IPS-18c (cell line): ENCODE results near the gene VWA1.
"Not testable (repeated sequence)": the region's sequence is repeated elsewhere in the genome, so short reads cannot be mapped to it uniquely, and the experiment has no call there.

ENCODE experiments used
- H3K4me3 ChIP-seq: 2 replicates; pipeline ENCODE4 v1.7.0; 2013; ENCODE audit warnings: low read depth, mild to moderate bottlenecking, low read length, moderate library complexity; ENCODE audit not compliant: insufficient read depth
- H3K9me3 ChIP-seq: one replicate; pipeline ENCODE4 v1.6.1; 2013; ENCODE audit warnings: mild to moderate bottlenecking, low read length, moderate library complexity; ENCODE audit not compliant: control insufficient read depth, insufficient read depth

VWA1 gene

DNA sequence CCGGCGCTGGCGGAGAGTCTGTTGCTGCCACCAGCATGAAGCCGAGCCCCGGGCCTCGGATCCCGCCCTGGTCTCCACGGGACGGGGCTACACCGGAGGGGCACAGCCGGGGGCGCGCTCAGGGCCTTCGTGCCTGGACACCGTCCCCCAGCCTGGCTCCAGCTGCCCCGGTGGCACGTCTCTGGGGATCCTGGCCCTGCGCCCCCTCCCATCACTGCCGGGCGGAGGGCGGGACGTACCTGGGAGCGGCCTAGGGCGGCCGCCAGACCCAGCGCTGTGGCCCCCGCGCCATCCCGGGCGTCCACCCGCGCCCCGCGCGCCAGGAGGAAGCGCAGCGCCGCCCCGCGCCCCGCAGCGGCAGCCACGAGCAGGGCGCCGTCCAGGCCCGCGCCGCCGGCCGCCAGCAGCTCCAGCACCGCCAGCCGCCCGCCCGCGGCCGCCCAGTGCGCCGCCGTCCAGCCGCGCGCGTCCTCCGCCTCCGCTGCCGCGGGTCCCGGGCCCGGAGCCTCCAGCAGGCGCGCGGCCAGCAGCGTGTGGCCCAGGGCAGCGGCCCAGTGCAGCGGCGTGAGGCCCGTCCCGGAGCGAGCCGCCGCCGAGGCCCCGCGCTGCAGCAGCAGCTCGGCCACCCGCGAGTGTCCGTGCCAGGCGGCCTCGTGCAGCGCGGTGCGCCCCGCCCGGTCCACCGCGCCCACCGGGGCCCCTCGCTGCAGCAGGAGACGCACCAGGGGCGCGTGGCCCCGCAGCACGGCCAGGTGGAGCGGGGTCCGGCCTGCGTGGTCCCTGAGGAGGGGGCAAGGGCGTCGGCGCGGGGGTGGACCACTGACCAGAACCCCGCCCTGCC is 15.5 kb upstream of the VWA1 start:
- Histone ChIP-seq H3K9me3 (no peaks in the 10 kb centered on the region), H3K4me3 (no peak overlapping the region)

DNA sequence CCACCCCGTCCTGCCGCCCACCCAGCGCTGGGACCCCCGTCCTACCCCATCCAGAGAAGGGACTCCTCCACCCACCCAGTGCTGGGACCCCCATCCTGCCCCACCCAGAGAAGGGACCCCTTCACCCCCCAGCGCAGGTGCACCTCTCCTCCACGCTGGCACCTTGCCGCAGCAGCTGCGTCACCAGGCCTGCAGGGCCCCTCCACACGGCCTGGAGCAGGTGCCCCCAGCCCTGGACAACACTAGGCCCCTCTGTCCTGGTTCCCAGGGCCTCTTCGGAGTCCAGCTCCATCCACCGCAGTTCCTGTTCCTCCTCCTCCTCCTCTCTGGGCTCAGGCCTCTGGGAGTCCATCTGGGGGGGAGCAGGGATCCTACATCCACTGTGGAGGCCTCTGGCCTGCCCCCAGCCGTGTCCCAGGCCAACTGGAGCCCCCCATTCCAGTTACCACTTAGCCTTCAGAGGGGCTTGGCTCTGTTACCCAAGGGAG is 14.8 kb upstream of the VWA1 start:
- Histone ChIP-seq H3K4me3 (no peak overlapping the region), H3K9me3 (no peaks in the 10 kb centered on the region)

DNA sequence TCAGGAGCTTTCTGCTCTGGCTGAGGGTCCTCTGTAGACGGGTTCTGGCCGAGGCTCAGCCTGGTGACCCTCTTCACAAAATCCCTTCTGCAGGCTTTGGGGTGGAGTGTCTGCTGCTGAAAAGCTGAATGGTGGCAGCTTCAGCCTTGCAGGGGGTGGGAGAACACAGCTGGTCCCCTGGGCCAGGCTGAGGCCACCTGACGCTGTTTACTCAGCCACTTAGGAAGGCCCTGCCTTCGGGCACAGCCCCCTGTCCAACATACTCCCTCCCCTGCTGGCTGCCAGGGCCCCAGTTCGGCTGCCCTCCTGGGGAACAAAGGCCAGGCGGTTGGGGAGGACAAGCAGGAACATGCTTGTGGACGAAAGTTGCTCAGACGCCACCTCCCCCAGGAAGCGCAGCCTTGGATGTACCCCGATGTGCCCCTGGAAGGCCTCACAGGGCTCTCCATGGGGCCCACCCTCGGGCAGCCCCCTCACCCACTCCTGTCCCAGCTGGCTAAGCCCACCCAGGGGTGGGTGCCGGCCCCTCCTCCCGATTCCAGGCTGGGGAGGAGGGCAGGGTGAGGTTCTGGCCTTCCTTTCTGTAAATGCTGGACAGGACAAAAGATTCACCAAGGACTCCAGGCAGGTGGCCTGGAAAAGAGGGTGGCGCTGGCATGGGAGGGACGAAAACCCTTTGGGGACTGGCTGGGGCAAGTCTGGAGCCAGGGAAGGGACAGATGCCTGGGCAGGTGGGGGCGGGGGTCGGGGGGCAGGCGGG is 14.2 kb upstream of the VWA1 start, which contains the start of gene ANKRD65:
ANKRD65 (minus strand) TSS at position 130 of the 760 bp plus-strand sequence. CDS start 271 bp downstream, outside the sequence.
- Histone ChIP-seq H3K4me3 (no peak within 1 kb of the TSS), H3K9me3 (no peaks in the 10 kb centered on the region)

DNA sequence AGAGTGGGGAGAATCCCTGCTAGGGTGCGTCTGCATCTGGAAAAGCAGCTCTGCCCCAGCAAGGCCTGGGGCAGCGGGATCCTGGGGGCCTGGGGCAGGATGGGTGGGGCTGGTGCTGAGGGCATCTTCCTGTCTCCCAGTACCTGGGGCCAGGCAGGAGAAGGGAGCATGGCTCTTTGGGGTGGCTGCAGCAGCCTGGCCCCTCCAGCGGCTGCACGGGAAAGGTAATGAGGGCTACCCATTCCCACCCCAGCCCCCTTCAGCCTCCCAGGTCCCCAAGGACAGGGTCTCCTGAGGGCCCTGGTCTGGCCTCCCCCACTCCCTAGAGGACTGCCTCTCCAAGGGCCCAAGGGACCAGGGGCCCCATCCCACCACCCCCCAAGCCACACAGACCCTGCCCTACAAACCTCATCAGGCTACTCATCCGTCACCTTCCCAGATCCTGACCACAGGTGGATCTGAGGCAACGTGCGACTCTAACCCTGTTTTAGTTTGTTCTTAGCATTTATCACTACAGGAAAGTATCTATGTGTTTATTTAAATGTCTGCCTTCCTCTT is 13.5 kb upstream of the VWA1 start:
- Histone ChIP-seq H3K9me3 (no peaks in the 10 kb centered on the region), H3K4me3 (no peak overlapping the region)

DNA sequence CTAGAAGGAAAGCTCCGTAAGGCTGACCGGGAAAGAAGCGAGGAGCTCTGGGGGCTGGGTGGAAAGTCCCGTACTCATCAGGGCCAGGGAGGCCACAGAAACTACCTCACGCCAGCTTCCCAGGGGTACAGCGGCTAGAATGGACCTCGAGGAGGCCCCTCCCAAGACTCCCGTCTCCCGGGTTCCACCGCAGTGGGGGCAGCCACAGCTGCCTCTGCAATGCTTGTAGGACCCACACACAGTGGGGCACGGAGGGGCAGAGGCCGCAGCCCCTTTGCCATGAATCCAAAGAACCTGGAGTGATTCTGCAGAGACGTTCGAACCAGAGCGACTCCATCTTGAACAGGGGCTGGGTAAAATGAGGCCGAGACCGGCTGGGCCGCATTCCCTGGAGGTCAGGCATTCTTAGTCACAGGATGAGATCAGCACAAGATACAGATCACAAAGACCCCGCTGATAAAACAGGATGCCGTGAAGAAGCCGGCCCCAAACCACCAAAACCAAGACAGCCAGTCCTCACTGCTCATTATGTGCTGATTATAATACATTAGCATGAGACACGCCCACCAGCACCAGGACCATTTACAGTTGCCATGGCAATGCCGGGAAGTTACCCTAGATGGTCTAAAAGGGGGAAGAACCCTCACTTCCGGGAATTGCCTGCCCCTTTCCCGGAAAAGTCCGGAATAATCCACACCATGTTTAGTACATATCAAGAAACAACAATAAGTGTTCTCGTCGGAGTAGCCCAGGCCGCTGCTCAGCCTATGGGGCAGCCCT is 12.8 kb upstream of the VWA1 start:
- no peak overlapping the region for H3K4me3 ChIP-seq
- H3K9me3 ChIP-seq: no peaks in the 10 kb centered on the region

DNA sequence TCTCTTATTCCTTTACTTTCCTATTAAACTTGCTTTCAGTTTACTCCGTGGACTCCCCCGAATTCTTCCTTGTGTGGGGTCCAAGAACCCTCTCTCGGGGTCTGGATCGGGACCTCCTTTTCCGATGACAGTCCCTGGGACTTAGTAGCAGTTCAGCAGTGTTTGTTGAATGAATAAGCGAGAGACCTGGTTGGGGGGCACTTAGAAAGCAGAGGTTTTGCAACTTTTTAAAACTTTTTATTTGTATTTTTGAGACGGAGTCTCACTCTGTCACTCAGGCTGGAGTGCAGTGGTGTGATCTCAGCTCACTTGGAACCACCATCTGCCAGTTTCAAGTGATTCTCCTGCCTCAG is 12.3 kb upstream of the VWA1 start:
- H3K4me3 ChIP-seq: no peak overlapping the region
- no peaks in the 10 kb centered on the region for H3K9me3 ChIP-seq

DNA sequence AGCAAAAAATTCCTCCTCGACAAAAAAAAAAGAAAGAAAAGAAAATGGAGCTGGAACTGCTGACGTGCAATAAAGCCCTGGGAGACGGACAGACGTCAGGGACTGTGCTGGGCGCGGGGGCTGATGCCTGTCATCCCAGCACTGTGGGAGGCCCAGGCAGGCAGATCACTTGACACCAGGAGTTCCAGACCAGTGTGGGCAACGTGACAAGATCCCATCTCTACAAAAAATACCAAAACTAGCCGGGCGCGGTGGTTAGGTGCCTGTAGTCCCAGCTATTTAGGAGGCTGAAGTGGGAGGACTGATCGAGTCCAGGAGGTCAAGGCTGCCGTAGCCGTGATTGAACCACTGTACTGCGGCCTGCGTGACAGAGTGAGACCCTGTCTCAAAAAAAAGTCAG is 10.8 kb upstream of the VWA1 start:
- Histone ChIP-seq H3K9me3 (no peaks in the 10 kb centered on the region), H3K4me3 (no peak overlapping the region)

DNA sequence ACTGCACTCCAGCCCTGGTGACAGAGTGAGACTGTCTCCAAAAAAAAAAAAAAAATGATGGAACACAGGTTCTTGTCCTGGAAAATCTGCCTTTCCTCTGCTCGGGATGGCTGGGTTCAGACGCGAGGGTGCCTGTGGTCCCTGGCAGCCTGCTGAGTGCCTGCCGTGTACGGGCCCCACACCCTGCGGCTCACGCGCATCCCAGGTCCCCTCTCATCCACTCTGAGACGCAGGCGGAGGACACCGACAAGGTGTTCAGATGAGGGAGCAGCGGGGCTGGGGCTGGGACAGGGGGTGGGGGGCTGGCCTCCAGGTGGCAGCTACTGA is 10.1 kb upstream of the VWA1 start:
- Histone ChIP-seq H3K9me3 (no peaks in the 10 kb centered on the region), H3K4me3 (no peak overlapping the region)

DNA sequence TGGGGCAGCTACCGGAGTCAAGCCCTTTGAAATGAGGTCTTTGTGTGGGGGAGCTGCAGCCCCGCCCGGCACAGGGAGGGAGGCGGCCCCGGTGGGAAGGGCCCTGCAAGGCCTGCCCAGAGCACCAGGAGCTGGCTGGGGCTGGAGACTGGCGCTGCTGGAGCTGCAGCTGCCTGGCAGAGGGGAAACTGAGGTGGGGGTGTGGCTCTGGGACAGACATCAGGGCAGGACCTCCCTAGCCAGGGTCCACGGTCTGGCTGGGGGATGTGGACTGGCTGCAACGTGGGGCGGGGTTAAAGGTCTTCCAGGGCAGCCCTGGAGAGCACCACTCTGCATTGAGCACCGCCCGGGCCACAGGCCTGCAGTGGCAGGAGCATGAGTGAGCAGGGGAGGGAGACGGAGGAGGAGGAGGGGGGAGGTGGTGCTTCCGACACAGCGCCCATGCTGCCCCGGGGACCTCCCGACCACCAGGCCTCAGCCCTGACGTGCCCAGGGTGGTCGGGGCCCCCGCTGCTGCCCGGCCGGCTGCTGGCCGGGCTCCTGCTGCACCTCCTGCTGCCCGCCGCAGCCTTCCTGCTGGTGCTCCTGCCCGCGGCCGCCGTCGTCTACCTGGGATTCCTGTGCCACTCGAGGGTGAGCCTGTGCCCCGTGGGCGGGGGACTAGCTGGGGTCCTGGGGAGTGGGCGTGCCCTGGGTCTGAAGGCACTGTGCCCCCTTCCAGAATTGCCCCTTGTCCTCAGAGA is 9.6 kb upstream of the VWA1 start:
- H3K9me3 ChIP-seq: no peaks in the 10 kb centered on the region
- H3K4me3 ChIP-seq: no peak overlapping the region

DNA sequence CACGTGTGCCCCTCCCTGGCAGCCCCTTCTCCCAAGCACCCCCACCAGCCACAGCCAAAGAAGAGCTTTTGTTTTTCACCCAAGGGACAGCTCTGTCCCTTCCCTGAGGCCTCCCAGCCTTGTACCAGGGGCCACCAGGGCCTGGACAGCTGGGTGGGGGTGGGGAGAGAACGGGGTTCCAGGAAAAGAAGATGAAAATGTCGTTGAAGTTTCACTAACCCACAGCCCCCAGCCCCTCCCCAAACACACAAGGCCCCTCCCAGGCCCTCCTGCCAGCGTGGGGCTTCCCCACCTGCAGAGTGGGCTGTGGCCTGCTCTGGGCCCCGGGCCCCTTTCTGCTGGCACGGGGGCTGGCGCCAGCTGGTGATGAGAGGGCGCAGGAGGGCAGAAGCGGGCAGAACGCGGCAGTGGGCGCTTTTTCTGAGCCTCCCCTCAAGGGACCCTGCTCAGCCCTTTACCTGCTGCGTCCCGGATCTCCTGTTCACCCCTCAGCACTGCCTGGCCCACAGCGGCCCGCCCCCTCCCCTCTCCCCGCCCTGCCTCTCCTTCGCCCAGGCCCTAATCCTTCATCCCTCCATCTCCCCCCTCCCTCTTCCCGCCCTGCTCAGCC is 8.9 kb upstream of the VWA1 start:
- Histone ChIP-seq H3K4me3 (no peak overlapping the region; the same call in 1 of the 2 replicates), H3K9me3 (no peaks in the 10 kb centered on the region)

DNA sequence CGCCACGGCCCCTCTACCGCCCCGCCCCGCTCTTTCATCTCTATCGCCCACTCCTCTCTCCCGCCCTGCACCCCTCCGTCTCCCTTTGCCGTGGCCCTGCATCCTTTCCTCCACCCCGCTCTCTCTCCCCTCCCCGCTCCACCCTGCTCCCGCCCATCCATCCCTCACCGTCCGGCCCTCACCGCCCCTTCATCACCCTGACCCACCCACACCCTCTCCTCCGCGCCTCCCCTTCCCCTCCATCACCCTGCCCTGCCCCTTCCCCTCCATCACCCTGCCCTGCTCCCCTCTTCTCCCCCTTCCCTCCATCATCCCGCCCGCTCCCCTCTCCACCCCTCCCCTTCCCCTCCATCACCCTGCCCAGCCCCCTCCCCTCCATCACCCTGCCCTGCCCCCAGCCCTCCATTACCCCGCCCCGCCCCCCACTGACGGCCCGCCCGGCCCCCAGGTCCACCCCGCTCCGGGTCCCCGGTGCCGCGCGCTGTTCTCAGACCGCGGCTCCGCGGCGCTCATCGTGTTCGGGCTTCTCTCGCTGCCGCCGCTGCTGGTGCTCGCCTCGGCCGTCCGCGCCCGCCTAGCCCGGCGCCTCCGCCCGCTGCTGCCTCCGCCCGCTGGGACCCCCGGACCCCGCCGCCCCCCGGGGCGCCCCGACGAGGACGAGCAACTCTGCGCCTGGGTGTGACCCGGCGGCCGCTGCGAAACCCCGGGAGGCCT is 8.2 kb upstream of the VWA1 start:
- peak overlapping the region; percentile 41; the same call in 1 of the 2 replicates for H3K4me3 ChIP-seq
- no peaks in the 10 kb centered on the region for H3K9me3 ChIP-seq

DNA sequence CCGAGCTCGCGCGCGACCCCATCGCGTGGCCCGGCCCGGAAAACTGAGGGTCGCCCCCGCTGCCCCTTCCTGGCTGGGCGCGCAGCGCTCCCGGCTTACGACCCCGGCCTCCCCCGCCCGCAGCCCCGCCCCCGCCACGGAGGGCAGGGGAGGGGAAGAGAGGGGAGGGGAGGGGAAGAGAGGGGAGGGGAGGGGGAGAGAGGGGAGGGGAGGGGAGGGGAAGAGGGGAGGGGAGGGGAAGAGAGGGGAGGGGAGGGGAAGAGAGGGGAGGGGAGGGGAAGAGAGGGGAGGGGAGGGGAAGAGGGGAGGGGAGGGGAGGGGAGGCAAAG is 7.7 kb upstream of the VWA1 start:
- no peaks in the 10 kb centered on the region for H3K9me3 ChIP-seq
- H3K4me3 ChIP-seq: peak overlapping the region; percentile 41; the same call in 1 of the 2 replicates

DNA sequence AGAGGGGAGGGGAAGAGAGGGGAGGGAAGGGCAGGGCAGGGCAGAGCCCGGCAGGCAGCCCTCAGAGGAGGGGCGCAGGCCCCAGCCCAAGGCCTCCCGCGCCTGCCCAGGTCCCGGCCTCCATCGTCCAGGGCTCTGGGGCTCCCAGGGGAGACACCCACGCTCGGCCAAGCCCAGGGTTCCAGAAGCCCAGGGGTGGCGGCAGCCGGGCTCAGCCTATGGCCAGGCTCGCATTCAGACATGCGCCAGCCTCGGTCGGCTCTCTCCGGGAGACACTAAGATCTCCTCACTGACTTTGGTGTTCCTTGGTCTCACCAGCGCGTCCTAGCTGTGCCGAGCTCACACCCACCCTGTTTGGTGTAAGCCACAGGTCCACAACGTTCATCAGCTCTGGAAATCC is 7.3 kb upstream of the VWA1 start:
- no peaks in the 10 kb centered on the region for H3K9me3 ChIP-seq

DNA sequence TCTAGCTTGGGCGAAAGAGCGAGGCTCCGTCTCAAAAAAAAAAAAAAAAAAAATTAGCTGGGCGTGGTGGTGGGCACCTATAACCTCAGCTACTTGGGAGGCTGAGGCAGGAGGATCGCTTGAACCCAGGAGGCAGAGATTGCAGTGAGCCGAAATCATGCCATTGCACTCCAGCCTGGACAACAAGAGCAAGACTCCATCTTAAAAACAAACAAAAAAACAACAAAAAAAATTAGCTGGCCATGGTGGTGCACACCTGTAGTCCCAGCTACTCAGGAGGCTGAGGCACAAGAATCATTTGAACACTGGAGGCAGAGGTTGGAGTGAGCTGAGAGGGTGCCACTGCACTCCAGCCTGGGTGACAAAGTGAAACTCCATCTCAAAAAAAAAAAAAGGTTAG is 6.5 kb upstream of the VWA1 start:
- H3K9me3 ChIP-seq, H3K4me3 ChIP-seq: not testable (repeated sequence)

More for the DNA sequence above, 7.3 kb upstream of the VWA1 start:
- no peak overlapping the region for H3K4me3 ChIP-seq

DNA sequence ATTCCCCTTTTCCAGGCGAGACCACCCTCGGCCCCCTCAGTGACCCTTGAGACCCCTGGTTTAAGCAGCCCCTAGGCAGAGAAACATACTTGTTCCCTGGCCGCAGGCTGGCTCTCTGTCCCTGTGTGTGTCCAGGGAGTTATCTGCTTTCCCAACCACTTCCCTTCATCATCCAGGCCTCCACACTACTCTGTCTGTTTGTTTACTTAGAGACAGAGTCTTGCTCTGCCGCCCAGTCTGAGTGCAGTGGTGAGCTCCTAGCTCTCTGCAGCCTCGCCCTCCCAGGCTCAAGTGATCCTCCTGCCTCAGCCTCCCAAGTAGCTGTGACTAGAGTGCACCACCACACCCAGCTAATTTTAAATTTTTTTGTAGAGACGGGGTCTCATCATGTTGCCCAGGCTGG is 5.8 kb upstream of the VWA1 start:
- H3K9me3 ChIP-seq: no peaks in the 10 kb centered on the region
- no peak overlapping the region for H3K4me3 ChIP-seq
